Adrenal gland (tissue), 5 donors: Measurements from ENCODE around the gene ADD3.

Experiments
- POLR2A ChIP-seq, 2 donors: fragments of 450-650 bp; IDR thresholded peaks; one replicate each; pipeline ENCODE4 v1.6.1; 2017; ENCODE audit warnings: antibody characterized with exemption in 2 of 2, mild to moderate bottlenecking in 2 of 2, moderate library complexity in 1 of 2
- TF ChIP-seq, protein P1 (sequence below), 6 experiments: fragments of 450-650 bp in 4 of 6; fragments of 200-600 bp in 2 of 6; sonication (generic) in 1 of 6; IDR thresholded peaks; 1 replicate in 5 of 6; 2 replicates in 1 of 6; pipeline versions ENCODE4 v1.5.1 to v1.8.0; 2016 to 2021; ENCODE audit warnings: antibody characterized with exemption in 6 of 6, mild to moderate bottlenecking in 2 of 6, moderate library complexity in 1 of 6
- donor health status: DM: no; HTN: no; CAD: no.

DNA sequence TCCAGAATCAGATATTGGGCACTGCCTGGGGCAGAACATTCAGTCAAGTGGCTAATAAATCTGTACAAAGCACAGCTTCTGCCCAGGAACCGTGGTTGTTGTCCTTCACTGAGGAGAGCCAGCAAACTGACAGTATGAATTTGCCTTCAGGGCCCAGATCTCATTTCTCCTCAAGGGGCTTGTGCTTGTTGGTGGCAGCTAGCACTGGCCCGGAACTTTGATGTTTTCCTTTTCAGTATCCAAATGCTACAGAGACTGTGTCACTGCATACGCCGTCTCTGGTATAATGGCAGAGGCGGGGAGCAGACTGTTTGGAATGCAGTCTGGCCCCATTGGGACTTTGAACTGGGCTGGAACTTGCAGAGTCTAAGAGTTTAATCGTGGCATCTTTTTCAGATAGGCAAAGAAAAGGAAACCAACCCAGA is 30.4 kb upstream of the ADD3 start:
- TF ChIP-seq, protein P1, sequence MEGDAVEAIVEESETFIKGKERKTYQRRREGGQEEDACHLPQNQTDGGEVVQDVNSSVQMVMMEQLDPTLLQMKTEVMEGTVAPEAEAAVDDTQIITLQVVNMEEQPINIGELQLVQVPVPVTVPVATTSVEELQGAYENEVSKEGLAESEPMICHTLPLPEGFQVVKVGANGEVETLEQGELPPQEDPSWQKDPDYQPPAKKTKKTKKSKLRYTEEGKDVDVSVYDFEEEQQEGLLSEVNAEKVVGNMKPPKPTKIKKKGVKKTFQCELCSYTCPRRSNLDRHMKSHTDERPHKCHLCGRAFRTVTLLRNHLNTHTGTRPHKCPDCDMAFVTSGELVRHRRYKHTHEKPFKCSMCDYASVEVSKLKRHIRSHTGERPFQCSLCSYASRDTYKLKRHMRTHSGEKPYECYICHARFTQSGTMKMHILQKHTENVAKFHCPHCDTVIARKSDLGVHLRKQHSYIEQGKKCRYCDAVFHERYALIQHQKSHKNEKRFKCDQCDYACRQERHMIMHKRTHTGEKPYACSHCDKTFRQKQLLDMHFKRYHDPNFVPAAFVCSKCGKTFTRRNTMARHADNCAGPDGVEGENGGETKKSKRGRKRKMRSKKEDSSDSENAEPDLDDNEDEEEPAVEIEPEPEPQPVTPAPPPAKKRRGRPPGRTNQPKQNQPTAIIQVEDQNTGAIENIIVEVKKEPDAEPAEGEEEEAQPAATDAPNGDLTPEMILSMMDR (IDR thresholded peaks at IDR 0.05), result no peak
- no peak for TF ChIP-seq POLR2A (IDR thresholded peaks at IDR 0.05)
